TTC549 (cell line): ENCODE data around the gene DLG2.
"Not testable (repeated sequence)": the region's sequence is repeated elsewhere in the genome, so short reads cannot be mapped to it uniquely, and the experiment has no call there.

Experiments
- FAIRE-seq: peaks from 2 replicates; lab custom pipeline; 2012; peaks lifted over from hg19 to GRCh38; lab: Jason Lieb, UNC

The DLG2 gene

DNA sequence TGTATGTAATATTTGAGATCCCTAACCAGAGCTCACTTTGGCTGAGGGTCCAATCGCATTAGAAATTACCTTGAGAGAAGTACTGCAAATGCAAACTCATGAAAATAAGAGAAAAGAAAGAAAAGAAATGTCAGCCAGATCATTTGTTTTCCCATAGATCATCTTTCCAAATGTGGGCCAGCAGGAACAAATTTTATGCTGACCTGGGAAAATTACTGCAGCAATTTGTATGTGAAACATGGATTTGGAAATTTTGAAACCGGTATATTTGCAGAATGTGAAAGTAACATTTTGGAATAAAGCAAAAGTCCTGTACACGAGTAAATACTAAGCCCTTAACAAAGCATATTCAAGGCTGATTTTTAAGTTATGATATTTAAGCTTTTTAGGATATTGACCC lies 1282.1 kb downstream of the DLG2 start:
- FAIRE-seq = no peak

DNA sequence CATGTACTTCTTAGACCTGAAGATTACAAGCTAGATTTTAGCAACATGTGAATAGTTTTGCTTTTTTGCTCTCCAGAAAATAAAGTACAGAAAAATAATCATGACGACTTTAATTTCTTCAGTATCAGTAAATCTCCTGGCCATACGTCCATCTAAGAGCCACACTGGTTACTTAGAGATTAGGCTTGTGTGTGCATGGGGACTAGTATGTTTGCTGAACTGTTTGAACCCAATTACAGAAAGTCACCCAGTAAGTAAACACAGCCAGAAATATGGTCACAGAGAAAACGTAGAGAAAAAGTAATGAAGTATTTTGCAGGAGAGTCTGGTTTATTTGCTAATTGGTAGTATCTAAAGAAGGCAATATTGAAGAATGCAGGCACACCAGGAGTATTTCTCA lies 1287.3 kb downstream of the DLG2 start:
- no peak for FAIRE-seq

DNA sequence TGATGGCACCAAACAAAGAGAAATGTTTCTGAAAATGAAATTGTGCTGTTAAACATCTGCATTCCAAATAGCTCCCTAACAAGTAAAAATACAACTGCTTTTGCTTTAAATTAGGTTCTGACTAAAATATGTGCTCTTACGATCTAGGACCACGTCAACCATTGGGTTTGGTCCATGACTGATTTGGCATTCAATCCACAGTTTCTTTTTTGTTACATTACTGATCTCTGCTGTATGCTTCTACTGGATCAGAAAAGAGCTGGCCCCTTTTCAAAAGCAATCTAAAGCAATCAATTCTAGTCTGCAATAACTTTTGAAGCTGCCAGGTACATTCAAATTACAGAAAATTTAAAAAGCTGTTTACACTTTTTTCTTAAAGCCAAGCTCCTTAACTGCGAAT lies 1293.9 kb downstream of the DLG2 start:
- FAIRE-seq = no peak

DNA sequence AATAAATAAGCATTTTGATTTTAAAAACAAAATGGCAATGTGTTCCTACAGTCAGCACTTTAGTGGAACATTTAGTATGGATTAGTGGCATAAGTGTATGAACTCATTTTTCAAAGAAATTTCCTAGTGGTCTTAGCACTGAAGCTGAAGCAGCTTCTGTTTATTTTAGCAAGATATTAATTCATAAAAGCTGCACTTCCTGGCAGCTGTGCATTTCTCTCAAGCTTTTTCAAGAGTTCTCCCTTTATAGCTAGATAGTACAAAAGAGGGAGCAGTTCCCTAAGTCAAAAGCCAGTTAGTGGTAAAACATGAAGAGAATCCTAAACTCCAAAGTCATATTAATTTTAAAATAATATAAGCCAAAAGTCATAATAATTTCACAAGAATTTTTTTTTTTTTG lies 1304.9 kb downstream of the DLG2 start:
- no peak for FAIRE-seq

DNA sequence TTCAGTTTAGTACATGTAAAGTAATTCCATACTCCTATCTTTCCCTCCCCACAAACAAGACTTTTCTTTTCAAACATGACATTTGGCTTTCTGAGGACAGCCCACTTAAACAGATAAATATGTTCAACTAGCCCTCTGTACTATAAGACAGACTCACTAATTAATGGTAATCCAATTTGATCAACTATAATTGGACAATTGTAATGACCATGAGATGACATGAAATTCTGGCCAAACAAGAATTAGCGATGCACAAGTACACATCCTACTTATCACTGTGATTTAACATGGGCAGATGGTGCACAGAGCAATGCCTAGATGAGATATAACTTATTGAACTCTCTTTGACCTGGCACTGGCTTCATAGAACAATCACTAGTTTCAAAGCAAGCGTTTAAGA lies 1307.3 kb downstream of the DLG2 start:
- no peak for FAIRE-seq

DNA sequence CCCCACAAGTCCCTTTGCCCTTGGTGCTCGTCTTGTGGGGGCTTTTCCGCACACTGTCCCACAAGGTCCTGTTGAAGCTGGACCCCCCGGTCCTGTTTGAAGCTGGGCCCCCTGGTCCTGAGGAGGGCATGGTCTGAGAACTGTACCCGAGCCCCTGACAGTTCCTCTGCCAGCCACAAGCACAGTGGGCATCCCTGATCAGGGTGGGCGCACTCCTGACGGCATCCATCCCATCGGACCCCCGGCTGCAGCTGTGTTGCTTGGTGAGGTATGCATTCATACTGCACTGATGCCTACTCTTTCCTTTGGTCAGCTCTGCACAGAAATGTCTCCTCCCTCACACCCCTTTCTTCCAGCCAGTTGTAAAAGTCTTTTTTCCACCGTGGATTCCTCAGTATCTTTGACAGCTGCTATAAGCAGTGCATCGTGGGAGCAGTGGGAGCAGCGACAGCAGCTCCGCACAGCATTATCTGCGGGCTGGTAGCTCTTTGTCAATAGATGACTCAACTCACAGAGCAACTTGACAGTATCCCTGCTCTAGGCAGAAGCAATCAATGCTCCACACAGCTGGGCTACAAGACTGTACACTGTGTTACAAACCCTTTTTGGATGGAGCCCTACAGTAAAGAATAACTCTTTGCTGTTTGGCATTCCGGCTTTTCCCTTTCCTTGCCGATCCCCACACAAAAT lies 1310.1 kb downstream of the DLG2 start:
- FAIRE-seq = no peak

DNA sequence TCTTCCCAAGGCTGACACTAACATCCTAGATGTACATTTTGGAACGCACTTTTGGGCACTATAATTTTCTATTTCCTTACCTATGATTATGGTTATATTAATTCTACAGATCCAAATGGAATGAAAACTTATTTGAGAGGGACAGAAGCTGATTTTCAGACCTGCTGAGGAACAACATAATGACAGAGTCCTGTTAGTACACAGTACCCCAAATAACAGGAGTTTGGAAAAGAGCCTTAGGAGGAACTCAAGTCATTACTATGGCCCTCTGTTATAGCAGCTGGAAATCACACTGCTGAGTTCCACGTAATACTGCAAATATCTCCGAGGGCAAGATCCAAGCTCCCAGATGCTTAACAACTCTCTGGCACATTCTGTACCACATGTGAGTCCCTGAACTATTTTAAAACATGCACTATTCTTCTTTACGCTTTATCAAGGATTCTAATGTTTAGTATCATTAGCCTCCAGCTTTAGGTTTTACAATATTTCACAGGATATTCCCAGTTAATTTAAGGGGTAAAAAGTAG lies 1313.2 kb downstream of the DLG2 start:
- FAIRE-seq = no peak

DNA sequence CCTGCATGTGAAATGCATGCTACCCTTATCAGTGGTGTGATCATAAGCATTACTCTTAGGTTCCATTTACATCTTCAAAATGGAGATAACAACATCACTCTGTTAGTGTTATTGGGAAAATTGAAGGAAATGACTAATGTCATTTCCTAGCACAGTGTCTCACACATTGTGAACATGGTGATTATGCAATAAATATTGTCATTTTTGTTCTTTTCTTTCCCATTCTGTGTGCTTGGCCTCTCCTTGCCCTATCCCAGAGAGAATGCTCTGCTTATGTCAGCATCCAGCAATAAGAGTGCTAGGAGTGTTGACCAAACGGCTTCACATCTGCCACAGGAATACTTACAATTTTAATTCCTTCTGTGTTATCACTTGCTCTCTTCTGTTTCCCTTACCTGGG lies 1316.9 kb downstream of the DLG2 start:
- no peak for FAIRE-seq

DNA sequence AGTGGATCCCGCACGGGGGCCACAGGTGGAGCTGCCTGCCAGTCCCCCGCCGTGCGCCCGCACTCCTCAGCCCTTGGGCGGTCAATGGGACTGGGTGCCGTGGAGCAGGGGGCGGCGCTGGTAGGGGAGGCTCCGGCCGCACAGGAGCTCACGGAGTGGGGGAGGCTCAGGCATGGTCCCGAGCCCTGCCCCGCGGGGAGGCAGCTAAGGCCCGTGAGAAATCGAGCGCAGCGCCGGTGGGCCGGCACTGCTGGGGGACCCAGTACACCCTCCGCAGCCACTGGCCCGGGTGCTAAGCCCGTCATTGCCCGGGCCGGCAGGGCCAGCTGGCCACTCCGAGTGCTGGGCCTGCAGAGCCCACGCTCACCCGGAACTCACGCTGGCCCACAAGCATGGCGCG lies 1318.7 kb downstream of the DLG2 start:
- not testable (repeated sequence) for FAIRE-seq

DNA sequence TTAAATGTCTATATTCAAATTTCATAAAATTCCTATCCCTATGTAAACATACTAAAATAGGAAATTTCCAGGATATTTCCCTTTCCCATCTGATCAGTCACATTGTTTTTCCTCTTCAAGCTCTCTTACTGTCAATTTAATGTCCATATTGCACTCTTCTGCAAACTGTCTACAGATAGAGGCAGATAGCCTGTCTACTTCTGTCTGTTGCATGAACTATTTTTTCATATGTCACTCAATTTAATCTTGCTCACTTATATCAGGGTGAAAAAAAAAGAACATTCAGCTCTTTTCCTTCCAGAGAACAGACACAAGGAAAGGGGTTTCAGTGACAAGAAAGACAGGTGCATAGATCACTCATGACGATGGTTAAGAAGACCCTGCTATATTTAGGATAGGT lies 1327.1 kb downstream of the DLG2 start:
- FAIRE-seq = no peak

DNA sequence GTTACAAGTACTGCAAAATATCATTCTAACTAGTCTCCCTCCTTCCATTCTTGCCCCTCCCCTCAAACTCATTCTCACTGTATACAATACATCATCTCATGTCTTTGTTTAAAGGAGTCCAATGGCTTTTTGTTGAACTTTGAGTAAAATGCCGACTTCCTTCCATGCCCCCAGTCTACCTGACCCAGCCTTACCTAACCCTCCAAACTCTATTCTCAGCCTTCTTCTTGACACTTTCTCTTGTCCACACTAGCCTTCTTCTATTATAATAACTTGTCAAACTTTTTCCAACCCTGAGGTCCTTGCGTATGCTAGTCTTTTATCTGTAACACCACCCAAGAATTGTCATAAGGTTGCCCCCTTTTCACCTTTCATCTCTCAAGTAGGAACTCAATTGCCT lies 1329.6 kb downstream of the DLG2 start:
- no peak for FAIRE-seq

DNA sequence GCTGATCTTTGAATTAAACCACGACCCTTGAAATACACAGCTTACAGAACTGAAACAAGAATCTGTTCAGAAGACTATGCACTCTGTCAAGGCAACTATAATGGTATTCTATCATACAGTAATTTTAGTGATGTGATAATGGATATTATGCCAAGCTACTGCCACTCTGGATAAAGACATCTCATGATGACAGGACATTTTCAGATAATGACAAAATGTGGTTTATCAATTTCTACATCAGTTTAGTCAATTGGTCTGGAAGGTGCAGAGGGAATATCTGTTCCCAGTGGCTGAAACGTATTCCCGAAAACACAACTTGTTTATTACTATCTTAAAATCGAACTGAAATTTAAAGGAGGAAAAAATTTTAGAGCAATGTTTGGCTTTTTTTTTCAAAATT lies 1331.3 kb downstream of the DLG2 start:
- no peak for FAIRE-seq

DNA sequence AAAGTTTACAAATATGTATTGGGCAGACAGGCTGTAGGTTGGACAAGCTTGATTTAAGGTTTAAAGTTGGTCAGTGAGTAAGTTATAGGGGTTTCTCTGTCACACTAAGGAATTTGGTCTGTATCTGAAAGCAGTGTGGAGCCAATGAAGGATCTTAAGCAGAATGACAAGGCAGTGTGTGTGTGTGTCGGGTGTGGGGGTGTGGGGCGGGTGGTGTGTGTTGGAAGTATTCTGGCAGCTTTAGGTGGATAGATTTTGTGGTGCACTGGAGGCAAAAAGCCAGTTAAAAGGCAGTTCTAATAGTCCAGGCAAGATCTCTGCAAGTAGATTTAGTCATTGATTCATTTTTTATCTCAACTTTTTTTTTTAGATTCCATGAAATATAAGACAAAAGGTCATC lies 1334.2 kb downstream of the DLG2 start:
- FAIRE-seq = no peak

DNA sequence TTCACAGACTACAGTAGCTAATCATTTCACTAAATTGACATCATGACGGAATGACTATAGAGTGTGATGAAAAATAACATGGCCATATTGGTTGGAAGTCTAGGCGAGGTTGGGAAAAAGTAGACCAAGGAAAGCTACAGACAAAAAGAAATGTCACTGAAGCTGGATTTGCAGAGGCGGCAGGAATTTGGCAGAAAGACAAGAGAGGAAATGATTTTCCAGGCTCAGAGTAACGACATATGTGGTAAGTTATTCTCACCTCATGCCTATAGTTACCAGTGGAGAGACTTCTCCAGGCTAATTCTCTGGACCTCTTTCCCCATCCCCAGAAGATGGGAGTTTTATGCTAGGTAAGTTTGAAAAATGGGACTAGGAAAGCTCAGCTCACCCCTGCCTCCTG lies 1335.1 kb downstream of the DLG2 start:
- FAIRE-seq = no peak

DNA sequence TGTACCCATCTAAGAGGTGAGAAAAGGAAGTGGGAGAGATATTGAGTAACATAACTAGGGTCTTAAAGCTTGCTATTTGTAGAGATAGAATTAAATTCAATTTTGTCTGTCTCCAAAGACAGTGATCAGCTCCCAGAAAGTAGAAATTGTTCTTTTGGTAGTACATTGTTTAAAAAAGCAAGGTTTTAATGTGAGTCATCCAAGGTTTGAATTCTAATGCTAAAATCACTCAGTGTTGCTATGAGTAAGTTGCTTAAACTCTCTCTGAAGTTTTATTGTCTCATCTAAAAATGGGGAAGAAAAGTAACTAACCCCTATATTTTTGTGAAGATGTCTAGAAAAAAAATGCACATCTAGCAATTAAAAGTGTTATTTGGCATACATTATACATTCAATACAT lies 1336.5 kb downstream of the DLG2 start:
- FAIRE-seq = no peak

DNA sequence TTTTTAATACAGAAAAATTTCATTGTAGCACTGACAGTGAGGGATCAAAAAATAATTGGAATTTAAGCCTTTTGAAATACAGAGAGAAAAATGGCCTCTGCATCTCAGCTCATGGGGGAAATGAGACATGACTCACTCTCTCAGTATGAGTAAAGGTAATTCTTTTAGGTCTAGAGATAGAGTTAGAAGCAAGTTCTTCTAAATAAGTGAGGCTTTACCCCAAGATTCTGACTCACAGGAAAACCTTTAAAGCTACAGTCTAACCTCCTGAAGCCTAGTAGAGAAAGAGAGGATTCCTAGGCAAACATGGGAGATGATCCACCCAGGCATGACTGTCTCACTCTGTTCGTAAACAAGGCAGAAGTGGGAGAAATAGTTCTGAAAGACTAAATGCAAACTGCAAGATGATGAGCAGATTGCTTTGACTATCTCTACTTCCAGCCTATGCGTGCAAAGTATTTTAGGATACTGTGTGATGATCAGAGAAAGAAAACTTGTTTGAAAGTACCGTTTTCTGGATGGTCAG lies 1337.7 kb downstream of the DLG2 start:
- no peak for FAIRE-seq

DNA sequence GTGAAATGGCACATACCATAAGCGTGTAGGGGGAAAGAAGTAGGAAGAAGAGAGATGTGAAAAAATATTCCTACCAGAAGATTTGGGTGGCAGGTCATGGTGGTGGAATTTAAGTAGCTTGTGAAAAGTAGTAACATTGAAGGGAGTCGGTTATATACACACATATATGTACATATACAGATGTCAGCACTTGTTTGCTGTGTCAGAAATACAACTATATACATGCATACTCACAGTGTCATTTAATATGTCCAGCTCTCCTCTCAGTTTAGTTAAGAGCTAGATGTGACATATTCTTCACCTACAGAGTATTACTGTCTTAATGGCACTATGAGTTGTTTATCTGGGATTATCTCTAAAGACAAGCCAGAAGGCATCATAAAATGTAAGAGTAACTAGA lies 1353.6 kb downstream of the DLG2 start:
- FAIRE-seq = no peak

DNA sequence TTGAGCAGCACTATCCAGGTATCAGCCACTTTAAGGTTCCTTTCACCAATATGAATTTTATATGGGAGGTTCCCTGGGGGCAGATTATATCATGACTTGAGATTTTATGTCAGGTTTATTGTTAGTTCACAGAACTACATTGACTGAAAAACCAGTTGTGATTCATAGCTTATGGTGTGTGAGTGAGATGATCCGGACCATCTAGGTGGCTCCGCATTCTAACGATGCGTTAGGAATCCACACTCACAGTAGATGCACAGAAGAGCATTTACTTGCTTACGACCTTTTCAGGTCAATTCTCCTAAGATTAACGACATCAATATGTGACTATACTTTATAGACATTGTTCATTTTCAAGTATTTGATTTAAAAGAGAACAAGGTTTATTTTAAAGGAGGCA lies 1356.7 kb downstream of the DLG2 start:
- FAIRE-seq = no peak

DNA sequence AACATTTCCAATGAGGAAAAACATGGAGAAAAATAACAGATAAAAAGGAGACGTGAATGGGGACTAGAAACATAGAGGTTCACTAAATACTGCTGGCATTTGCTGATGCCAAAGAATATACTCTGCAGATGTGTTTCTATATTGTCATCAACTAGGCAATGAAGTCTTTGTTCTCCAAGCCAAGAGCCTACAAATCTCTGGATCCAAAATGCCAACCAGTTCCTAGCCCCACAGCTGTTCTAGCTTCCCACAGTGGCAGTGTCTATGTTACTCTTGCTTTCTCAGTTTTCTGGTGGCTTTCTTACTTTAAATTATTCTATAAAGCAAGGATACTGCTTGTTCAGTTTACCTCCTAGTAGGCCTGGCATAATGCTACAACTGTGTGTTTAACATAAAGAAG lies 1363.1 kb downstream of the DLG2 start:
- FAIRE-seq = no peak

DNA sequence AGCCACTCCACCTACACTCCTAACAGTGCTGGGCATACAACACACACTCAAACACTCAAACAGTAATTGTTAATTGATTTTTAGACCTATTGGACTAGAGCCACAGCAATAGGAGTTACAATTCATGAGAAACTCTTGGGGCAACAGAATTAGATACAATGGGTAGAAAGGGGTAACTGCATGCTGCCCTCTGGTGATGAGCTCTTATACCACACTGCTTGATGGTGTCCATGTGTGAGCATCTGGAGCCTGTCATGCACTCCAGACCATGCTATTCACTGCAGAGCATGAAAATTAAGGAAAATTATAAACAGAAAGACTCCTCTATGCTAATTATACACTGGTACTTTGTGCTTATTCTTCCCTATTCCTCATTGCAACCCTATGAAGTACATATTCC lies 1365.4 kb downstream of the DLG2 start:
- FAIRE-seq = no peak

DNA sequence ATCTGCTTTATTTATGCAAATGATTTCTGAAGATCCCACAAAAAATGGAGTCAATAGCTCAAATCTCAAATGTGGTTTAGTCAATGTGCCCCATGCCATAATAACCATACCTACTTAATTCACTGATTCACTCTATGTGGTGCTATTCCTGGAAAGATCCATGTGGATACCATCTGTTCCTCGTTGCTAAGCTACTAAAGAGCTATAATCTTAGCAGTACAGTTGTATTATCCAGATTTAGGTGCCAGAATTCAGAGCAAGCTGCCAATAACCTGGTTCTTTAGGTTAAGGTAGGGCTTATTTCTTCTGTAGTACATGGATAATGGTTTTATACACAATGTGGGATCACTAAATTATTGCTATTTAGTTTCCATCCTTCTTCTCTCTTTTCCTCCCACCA lies 1366.3 kb downstream of the DLG2 start:
- FAIRE-seq = no peak

DNA sequence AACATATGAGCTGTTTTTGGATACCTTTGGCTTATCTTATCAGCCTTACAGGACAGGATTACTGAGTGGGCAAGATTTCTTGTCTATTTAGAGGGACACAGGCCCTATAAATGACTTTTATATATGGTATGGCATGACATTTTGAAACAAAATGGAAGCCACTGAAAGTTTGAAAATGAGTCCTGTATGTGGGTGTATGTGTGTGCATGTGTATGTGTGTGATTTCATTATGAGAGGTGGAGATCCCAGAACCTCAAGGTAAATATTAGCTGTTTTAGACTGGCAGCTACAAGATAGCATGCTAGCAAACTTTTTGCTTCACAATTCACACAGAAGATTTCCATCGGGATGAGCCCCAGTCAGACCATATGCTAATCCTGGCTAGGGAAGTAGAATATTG lies 1370.5 kb downstream of the DLG2 start:
- FAIRE-seq = no peak

DNA sequence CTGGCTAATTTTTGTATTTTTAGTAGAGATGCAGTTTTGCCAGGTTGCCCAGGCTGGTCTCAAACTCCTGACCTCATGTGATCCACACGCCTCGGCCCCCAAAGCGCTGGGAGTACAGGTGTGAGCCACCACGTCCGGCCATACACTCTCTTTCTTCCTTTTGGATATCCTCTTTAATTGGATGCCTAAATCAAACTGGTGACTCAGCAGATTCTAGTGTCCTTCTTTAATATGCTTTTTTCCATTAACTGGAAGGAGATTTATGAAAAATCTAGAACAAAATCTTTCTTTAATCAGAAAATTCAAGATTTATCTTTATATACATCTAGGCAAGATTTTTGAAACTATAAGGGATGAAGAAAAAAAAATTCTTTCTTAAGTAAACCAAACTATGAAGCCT lies 1371.7 kb downstream of the DLG2 start:
- no peak for FAIRE-seq

DNA sequence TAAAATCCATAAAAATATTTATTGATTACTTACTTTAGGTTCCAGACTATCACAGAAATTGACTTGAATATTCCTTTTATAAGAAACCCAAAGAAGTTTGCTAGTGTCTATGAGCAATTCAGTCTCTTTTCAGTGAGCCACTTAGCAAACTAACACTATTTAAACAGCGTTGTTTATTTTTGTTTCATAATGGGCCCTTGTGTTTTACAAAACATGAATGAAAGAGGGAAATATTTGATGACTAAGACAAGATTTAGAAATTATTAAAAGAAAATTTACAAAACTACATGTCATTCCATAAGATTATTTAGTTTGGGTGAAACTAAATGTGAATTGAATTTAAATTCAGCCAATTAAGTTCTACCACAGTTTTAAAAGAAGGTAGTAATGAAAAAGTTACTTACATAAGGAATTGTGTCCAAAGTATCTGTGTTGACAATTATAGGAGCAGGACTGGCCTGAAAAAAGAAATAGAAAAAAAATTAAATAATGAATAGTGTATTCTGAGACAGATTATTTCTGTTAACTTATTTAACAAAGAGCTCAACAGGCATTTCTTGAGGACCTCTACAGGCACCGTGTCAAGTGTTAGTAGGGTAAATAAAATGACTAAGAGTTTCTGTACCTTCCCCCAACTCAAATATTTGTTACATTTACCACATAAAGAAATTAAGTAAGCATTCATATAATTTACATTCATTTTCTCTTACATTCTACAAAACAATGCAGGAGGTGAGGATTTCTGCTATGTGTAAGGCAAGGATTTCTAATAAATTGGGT lies 1376.1 kb downstream of the DLG2 start:
- FAIRE-seq = no peak
